NCI-H1694 (cell line): ENCODE data around the gene RAB2B.
A peak's percentile ranks its signal among the peaks of the same experiment; 100 is the strongest.

Source experiments
- DNase-seq: peaks from one replicate; lab custom pipeline; 2025; lab: John Stamatoyannopoulos, UW

RAB2B gene

DNA sequence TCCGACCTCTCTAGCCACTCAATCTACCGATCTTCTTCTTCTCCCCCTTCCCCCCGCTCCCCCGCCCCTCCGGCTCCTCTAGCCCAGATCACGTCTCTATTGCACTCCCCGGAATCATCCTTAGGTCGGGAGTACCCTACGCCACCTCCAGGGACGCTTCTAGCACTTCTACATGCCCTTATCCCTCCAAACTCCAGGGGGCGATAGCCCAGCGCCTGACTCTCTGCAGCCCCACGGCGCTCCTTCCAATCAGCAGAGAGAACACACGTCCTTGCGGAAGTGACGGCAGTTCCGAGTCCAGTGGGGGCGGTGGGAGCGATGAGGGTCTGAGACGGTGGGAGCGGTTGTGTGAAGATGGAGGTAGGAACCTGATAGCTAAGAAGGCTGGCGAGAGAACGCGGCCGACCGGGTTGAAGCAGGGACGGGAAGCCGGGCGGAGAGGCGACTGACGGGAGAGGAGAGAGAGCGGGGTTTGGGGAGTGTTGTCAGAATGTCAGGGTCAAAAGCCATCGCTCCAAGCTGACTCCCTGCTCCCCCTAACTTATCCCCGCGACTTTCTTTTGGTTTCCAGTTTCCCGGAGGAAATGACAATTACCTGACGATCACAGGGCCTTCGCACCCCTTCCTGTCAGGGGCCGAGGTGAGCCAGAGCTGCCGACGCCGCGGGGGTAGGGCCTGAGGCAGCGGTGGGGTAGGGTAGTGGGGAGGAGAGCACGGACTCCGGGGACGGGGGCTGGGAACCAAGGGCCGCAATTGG lies at the start of gene RAB2B, which contains the start of gene TOX4:
TSS of gene RAB2B (minus strand) at position 35 of the 757 bp plus-strand sequence. CDS start 87 bp downstream, outside the sequence.
TSS of gene TOX4 (plus strand) at position 271 of the 757 bp plus-strand sequence. CDS start at position 355, 84 bp downstream.
- DNase-seq, result peak; percentile 99

DNA sequence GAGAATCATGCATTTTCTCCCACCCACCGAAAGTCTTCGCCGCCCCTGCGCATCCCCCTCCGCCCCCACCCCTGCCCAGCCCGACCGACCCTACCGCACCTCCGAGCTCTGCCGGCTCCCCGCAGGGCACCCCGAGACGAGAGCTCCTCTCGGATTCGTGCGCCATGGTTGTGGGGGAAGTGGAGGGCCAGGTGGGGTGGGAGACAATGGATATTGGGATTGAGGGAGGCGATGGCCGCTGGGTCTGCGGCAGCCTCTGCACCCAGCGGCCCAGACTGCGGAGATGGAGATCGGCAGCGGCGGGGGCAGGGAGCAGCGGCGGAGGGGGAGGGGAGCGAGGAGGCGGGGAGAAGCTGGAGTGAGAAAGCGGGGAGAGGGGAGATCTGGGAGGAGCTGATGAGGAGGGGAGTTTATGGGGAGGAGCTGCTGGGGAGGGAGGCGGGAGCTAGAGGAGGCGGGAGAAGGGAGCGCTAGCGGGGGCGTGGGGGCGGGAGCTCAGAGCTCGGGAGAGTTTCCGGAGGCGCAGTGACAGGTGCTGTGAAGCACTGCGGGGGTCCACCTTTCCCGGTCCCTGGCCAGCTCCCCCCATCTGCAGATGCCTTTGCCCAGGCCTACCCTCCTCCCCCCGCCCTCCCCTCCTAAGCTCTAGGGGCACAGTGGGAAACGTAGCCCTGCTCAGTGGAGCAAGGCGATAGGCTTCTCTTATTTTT lies 49.4 kb upstream of the RAB2B start, which contains the start of gene SALL2:
TSS of gene SALL2 (minus strand) at position 385 of the 710 bp plus-strand sequence. CDS start at position 166, 219 bp downstream.
- peak; percentile 92 for DNase-seq

DNA sequence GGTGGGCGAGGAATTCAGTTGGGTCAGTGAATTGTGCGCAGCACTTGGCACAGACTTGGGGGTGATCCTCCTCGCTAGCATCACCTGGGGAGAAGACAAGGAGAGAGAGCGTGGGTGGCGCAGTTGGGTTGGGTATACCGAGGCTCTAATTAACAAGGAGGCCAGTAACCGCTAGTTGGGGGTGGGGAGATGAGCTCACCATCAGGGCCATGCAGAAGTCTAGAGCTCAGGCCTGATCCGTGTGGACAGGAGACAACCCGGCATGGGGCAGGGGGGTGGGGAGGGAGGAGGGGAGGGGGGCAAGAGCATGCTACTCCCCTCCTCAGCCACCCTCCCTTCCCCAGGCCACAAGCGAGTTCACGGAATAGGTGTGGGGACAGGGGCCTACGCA lies 48.8 kb upstream of the RAB2B start:
- no peak for DNase-seq

DNA sequence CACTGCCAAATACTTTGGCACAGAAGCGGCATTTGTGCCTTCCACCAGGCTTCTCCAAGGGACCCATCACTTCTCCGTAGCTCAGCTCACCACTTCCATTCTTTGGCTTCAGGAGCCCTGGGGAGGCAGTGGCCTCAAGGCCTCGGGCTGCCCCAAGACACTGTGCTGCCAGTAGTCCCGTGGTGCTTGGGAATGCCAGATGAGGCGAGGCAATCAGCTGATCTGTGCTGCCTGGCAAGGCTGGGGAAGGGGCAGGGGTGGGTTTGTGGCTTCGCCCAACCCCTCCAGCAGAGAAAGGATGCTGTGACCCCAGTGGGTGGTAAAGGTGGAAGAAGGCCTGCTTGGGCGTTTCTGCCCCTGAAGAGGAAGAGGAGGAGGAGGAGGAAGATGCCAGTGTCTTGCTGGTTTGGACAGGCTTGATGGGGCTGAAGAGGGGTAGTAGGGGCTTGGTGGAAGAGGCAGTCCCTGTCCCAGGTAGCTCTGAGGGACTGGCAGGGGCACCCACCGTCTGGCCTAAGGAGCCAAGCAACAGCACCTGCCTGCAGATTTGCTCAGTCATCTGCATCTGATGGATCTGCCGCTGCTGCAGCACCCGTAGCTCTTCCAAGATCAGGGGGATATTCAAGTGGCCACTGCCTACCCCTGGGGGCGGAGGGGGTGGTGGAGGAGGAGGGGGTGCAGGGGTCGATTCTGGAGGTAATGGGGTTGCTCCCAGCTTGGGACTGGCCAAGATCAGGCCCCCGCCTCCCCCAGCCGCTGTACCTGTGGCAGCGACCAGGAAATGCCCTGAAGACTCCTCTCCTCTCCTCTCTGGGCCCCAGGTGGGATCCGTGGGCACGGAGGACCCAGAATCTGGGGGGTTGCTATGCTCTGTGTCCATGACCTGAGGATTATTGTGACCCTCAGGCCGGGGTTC lies 48.1 kb upstream of the RAB2B start:
- no peak for DNase-seq

DNA sequence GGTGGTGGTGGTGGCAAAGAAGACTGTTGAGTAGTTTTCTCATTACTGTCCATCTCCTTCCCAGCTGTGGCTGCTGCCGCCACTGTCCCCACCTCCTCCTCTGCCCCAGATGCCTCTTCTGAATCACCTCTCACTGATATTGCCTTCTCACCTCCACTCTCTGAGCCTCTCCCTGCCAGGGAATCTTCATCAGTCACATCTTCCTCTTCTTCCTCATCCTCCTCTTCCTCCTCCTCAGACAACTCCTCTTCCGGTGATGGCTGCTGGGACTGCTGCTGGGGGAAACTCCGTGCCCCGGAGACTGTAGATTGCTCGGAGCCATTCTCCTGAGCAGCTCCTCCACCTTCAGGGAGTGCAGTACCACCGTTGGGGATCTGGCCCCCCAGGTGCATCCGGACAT lies 46.4 kb upstream of the RAB2B start:
- DNase-seq, result no peak

DNA sequence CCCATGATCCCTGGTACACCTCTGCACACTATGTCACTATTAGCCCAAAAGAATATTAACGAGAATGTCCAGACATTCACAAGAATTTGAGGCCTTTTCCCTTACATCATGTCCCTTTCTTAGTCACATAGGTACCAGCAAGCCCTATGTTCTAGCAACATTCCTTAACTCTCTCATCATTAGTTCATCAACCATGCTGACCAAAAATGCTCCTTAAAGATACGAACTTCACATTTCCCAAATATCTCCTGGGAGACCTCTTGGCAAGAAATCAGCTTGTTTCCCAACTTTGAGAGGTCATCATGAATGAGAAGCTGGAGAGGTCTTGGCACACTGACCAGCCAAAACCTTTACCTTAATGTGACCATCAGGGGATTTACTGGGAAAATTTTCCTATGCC lies 44.7 kb upstream of the RAB2B start:
- DNase-seq, result no peak

DNA sequence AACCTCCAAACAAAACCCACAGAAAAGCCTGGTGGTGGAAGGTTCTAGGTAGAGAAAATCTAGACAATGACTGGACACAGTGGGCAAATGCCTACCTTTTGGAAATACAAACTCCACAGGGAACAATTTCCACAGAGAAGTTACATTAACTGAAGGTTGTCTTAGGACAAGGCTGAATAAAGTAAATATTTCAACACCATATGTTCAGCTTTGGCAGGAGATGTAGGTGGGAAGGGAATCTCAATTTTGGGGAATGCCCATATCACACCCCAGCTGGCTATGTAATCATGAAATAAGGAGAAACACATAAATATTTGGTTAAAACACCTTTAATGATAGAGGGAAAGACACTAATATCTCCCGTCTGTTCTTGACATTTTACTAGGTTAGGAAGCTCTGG lies 44.0 kb upstream of the RAB2B start:
- no peak for DNase-seq

DNA sequence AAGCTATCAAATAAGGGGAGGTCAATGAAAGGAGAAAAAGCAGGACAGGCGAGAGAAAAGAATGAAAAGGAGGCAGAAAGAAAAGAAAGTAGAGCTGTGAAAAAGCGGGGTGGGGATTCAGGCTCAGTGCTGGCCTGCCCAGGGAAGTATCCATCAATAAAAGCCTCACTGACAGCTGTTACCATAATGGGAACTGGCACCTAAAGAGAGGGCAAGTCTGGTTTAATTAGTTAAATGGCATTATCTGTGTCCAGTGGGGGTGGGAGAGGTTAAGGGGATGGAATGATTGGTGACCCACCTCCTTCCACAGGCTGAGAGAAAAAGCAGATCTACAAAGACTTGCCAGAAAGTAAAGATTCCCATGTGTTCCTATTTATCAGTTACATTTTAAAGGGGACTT lies 42.0 kb upstream of the RAB2B start:
- no peak for DNase-seq

DNA sequence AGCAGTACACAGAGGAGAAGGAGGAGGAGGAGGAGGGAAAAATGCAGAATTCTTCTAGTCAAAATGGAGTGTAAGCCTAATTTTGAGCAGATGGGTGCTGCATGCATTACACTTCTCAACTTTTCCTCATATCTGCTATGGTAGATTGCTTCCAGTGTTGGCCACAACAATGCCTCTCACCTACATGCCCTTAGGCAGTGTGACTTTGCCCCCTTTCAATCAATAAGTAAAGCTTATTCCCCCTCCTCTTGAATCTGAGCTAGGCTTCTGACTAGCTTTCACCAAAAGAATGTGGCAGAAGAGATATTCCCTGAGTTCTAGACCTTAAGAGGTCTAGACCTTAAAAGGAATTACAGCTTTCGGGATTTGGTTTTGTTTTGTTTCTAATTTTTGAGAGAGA lies 37.6 kb upstream of the RAB2B start:
- DNase-seq, result no peak

DNA sequence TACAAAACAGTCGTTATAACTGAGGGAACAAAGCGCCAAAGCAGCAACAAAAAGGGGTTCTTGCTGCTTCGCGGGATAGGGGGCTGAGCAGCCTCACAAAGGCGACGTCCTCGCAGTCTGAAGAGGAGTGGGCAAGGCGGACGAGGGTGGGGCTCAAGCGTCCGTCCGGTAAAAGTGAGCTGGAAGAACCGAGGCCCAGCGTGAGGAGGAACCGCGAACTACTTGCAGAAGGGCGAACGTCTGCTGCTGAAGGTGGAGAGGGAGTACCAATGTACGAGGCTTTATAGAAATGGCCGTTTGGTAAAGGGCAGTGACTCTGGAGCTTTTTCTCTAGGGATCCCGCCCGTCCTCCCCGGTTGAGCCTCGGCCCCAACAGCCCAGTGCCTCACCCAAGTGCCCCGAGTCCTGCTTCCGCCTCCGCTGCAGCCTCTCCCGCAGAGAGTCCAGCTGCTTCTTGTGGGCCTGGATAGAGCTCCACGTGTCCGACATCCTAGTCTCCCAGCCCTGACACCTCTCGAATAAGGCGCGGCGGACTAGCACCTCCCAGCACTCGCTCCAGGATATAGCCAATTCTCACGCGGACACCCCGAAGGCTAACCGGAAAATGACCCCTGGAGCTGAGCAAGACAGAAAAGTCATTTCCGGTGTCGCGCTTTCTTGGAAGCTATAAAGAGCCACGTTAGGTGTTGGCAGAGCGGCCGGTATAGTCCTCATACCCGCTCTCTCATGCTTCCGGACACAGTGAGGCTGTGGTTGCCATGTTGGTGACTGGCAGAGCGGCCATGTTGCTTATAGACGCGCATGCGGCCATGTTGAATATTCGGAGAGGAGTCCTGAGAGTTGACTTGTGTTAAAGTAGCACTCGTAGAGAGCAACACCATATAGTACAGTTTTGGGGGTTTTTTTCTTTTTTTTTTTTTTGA lies 34.2 kb upstream of the RAB2B start, which contains the start of gene METTL3:
TSS of gene METTL3 (minus strand) at position 606 of the 923 bp plus-strand sequence. CDS start at position 489, 117 bp downstream.
- peak; percentile 98 for DNase-seq

DNA sequence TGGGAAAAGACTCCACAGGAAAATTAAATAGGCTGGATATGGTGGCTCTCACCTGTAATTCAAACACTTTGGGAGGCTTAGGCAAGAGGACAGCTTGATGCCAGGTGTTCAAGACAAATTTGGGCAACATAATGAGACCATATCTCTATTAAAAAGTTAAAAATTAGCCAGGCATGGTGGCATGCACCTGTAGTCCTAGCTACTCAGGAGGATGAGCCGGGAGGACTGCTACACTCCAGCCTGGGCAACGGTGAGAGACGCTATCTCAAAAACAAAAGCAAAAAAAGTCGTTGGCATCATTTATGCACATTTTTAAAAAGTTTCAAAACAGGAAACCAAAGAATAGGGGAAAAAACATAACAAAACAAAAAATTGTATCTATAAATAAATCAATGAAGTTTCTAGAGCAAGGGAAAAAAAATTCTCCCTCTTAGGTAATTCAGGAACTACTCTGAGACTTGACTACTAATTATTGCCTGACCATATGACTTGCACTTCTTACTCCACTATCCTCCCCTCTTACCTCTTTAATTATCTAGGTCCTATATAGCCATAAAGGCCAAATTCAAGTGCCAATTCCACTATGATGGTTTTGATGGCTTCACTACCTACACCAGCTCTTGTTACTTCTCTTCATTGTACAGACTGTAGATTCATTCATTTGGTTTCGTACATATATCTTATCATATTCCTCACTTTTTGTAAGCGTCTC lies 32.8 kb upstream of the RAB2B start:
- DNase-seq, result no peak

DNA sequence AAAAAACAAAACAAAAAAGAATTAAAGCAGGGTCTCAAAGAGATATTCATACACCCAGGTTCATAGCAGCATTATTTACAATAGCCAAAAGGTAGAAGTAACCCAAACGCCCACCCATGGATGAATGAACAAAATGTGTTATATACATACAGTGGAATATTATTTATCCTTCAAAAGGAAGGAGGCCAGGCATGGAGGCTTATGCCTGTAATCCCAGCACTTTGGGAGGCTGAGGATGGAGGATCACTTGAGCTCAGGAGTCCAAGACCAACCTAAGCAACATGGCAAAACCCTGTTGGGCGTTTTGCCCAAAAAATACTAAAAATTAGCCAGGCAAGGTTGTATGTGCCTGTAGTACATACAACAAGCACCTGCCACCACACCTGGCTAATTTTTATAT lies 29.8 kb upstream of the RAB2B start:
- DNase-seq, result no peak

DNA sequence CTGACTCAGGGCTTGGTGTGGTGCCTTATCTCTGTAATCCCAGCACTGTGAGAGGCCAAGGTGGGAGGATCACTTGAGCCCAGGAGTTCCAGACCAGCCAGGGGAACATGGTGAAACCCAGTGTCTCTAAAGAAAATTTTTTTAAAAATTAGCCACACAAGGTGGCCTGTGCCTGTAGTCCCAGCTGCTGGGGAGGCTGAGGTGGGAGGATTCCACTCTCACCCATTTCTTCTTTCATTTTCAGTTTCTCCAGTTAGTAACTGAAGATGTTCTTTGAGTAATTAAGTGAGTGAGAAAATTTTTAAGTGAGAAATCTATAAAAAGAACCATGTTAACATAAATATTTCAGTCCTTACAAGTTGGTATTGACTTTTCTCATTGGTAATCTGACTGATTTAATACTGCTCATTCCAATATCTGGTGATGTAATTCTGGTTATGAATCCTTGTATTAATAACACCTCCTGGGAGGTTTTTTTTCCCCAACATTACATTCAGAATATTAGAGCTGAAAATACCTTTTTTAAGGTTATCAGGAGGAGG lies 28.3 kb upstream of the RAB2B start:
- DNase-seq, result no peak

DNA sequence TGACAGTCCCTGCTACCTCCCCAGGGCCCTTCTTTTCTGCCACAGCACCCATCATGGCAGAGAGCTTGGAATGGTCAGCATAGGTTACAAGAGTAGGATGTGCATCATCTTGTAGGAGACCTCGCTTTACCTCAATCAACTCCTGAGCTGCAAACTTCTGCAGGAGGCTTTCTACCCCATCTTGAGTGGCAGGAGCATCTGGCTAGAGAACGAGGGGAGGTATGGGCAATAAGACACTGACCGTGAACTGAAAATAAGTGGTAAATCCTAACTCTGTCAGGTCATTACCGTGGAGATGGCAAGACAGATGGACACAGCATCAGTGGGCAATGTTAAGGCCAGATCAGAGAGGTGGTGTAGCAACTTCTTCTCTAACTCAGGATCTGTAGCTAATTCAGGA lies 26.6 kb upstream of the RAB2B start:
- no peak for DNase-seq

DNA sequence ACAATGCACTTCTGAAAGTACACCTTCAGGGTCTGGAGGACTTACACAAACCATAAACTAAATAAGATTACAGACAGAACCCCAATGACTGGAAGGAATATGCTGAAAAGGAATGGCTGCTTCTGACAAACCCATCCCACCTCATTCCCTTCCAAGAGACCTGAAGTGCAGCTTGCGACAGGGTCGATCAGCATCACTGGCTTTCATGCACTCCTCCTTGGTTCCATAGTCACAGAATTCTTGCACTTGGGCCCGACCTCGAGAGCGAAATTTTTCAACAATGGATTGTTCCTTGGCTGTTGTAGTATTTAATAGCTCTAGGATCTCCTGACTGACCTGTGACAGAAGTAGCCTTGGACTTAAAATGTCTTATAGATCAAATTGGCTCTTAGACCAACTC lies 24.8 kb upstream of the RAB2B start:
- no peak for DNase-seq

DNA sequence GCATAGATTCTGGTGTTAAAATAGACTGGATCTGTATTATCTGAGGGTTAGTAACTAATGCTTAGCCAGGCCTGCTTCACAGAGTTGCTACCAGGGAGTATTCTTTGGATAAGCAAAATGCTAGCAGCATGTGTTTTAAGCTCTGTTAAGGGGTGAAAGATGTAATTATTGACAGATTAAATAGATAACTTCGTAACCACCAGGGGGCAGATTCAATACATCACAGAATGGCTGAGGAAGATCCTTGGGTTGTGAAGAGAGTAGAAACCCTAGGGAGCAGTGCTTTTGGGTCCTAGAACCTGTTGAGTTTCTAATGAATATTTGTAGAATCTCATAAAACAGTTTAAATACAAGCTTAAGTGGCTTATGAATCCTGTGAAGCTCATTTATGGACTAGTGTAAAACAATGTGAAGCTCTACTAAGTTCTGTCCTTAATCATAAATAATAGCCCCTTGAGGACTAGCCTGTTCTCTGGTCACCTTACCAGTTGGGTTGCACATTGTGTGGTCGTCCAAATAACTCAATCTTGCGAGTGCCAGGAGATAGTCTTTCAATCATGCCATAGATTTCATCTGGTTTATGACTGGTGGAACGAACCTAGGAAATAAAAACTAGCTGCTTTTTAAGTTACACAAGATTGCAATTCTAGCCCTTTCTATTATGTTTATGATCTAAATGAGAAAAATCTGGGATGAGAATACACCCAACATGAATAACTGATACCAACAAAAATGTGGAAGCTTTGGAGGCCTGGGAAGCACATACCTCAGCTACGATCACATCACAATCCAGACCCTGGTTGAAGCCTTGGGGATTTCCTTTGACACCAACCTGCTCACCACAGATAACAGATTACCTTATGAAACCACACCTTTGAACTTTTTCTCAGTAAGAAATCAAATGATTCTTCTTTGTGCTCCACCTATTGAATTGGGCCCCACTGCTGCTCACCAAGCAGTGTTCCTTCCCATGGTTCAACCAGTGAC lies 22.1 kb upstream of the RAB2B start:
- peak; percentile 81 for DNase-seq

DNA sequence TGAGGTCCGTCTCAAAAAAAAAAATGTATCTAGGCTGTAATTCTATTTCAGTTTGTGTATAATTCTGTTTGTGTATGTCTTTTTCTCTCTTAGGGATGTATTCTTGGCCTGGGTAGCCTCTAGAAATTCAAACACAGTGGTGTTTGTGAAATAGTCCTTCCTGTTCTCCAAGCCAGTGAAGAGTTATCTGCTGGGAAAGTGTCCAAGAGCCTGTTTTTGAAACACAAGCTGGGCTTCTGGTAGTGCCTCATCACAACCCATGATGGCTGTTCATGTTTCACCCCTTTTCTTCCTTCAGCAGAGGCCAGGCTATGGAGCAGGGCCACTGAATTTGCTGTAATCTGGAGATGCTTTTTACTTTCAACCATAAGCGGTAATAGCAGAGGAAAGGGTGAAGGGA lies 19.7 kb upstream of the RAB2B start:
- no peak for DNase-seq

DNA sequence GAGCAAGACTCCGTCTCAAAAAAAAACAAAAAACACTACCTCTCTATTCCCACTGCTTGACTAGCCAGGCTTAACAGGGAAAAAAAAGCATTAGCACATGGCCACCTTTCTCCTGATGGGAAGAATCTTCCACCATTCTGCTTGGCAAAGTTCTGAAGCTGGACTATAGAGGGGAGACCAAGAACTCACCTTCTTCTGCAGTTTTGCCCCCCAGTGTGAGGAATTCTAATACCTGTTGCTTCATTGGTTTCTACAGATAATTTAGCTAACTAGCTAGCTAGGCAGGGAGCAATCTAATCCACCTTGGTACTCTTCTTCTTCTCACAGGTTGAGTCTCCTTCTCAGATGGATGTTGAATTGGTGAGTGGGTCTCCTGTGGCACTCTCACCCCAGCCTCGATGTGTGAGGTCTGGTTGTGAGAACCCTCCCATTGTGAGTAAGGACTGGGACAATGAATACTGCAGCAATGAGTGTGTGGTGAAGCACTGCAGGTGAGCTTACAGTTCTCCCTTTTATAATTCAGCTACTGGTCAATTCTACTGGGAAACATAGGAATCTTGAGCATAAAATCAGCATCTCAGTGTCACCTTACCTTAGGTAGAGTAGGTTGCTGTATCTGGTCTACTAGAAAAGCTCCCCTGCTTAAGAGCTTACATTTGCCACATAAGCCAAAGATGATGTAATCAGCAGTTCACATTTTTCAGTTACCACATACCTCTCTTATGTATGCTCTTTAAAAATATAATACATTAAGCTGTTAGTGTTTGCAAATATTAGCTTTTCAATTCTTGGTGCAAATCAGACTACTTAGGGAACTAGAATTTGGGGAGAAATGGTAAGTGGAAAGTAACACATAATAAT lies 18.4 kb upstream of the RAB2B start:
- DNase-seq, result no peak
